ENCODE results near the gene DPP4. TPM values are rescaled to one million over a fixed set of nuclear protein-coding genes. Genes with fewer than 3 reads are reported as not detected.

The DPP4 gene
- total and polyA plus RNA-seq, 2 donors (not counting 3 experiments of a cell fraction or from before 2014, with no cell fraction given) = 0.84 to 6.2 TPM

- BruUV-seq (replicated peaks) = no TSS peak
- Histone ChIP-seq H3K9me1 (replicated peaks; ENCODE audit: control insufficient read depth, extremely low read depth, insufficient read depth, low read length) (no peaks in the 10 kb centered on the region), H3K9ac (replicated peaks; ENCODE audit: extremely low read depth, insufficient read depth, low read length) (no peak overlapping the region), H3K27ac (ENCODE audit: insufficient read depth, low read depth, low read length) (no peak overlapping the region), H3K36me3 (ENCODE audit: control insufficient read depth in 2 of 2, extremely low read depth in 1 of 2, insufficient read depth in 2 of 2, low read length in 2 of 2) (no peaks in the 10 kb centered on the region), H3K79me2 (ENCODE audit: control insufficient read depth, insufficient read depth, low read length) (no peaks in the 10 kb centered on the region), H3K4me1 (ENCODE audit: control insufficient read depth, extremely low read depth, insufficient read depth, low read length) (peaks cover 26% of the 10 kb centered on the region), H2AFZ (ENCODE audit: low read depth, low read length) (no peak overlapping the region), H3K4me2 (ENCODE audit: insufficient read depth, low read length) (no peak overlapping the region), H3K9me3 (replicated peaks; ENCODE audit: control insufficient read depth, insufficient read depth, low read length) (peaks cover 6% of the 10 kb centered on the region), H3K4me3 (replicated peaks in 1 of 3; ENCODE audit: insufficient read depth in 1 of 3, low read depth in 1 of 3, low read length in 3 of 3) (no peak overlapping the region), H4K20me1 (replicated peaks; ENCODE audit: control insufficient read depth, extremely low read depth, insufficient read depth, low read length) (no peaks in the 10 kb centered on the region), H3K27me3 (ENCODE audit: control insufficient read depth in 2 of 2, insufficient read depth in 2 of 2, low read length in 2 of 2) (no peaks in the 10 kb centered on the region)
- no peak for DNase-seq (ENCODE audit: low read depth, low spot score)
- intact Hi-C loops (cut with micrococcal nuclease) = loop anchor here (2.0 kb wide), 3 partner anchors 78 to 200 kb away; no protein-coding TSS in a partner anchor
- FAIRE-seq = no peak
- dilution Hi-C loops (cut with MboI; ENCODE audit: extremely low pct_ligation_motif_present, low sequenced_read_pairs) = no loop called here
- ChIA-PET POLR2A (no interaction called here), CTCF (interaction anchor here (2.9 kb wide), 1 partner anchor 107 kb away, joined by 7 read pairs; no protein-coding TSS in a partner anchor)
- no peak for TF ChIP-seq POLR2AphosphoS5 (IDR thresholded peaks at IDR 0.05; ENCODE audit: insufficient read depth, low read depth, low read length)
- TF ChIP-seq GATA2 (IDR thresholded peaks at IDR 0.05; ENCODE audit: insufficient read depth, insufficient read length, low read depth, low read length) = no peak
- TF ChIP-seq MYC (IDR thresholded peaks at IDR 0.05; ENCODE audit: low read depth, low read length) = no peak
- TF ChIP-seq MAX (IDR thresholded peaks at IDR 0.05; ENCODE audit: insufficient read depth, insufficient read length) = no peak
Observed at GRCh38 chr2:162115076-162115475, 41.1 kb upstream of the DPP4 start.

GRCh38 chr2:162114271-162114670 lies 40.3 kb upstream of the DPP4 start:
- H3K36me3 ChIP-seq (ENCODE audit: control insufficient read depth in 2 of 2, extremely low read depth in 1 of 2, insufficient read depth in 2 of 2, low read length in 2 of 2) = no peaks in the 10 kb centered on the region
- peaks cover 6% of the 10 kb centered on the region for H3K9me3 ChIP-seq (replicated peaks; ENCODE audit: control insufficient read depth, insufficient read depth, low read length)
- H3K9ac ChIP-seq (replicated peaks; ENCODE audit: extremely low read depth, insufficient read depth, low read length) = peak overlapping the region; percentile 28
- TF ChIP-seq FOS (IDR thresholded peaks at IDR 0.05; ENCODE audit: borderline replicate concordance, insufficient read depth, low read length) (peak; percentile 34), GATA2 (IDR thresholded peaks at IDR 0.05; ENCODE audit: insufficient read depth, insufficient read length, low read depth, low read length) (no peak), EZH2 (IDR thresholded peaks at IDR 0.05; ENCODE audit: borderline replicate concordance, low read depth, low read length, severe bottlenecking) (no peak), CTCF (IDR thresholded peaks at IDR 0.05; ENCODE audit: extremely low read depth in 1 of 2, insufficient read depth in 1 of 2, low read depth in 1 of 2, low read length in 2 of 2) (no peak), MYC (IDR thresholded peaks at IDR 0.05; ENCODE audit: low read depth, low read length) (no peak), MAX (IDR thresholded peaks at IDR 0.05; ENCODE audit: insufficient read depth, insufficient read length) (no peak), POLR2AphosphoS5 (IDR thresholded peaks at IDR 0.05; ENCODE audit: insufficient read depth, low read depth, low read length) (no peak), JUN (IDR thresholded peaks at IDR 0.05; ENCODE audit: borderline replicate concordance, insufficient read depth, insufficient read length, low read depth) (peak; percentile 35), POLR2A (IDR thresholded peaks at IDR 0.05; ENCODE audit: low read depth, low read length) (no peak)
- dilution Hi-C loops (cut with MboI; ENCODE audit: extremely low pct_ligation_motif_present, low sequenced_read_pairs) (no loop called here), intact Hi-C loops (cut with micrococcal nuclease) (loop anchor here (1.0 to 2.0 kb wide), 5 partner anchors 22 to 199 kb away; partner anchors contain the start of gene DPP4)
- peak overlapping the region; percentile 79 for H3K27ac ChIP-seq (ENCODE audit: insufficient read depth, low read depth, low read length)
- CTCF ChIA-PET = interaction anchor here (1.5 to 2.9 kb wide), 2 partner anchors 17 to 107 kb away, joined by 3 to 7 read pairs; no protein-coding TSS in a partner anchor
- peak overlapping the region; percentile 86 for H3K4me2 ChIP-seq (ENCODE audit: insufficient read depth, low read length)
- H3K27me3 ChIP-seq (ENCODE audit: control insufficient read depth in 2 of 2, insufficient read depth in 2 of 2, low read length in 2 of 2) = no peaks in the 10 kb centered on the region
- H4K20me1 ChIP-seq (replicated peaks; ENCODE audit: control insufficient read depth, extremely low read depth, insufficient read depth, low read length) = no peaks in the 10 kb centered on the region
- FAIRE-seq (peak; percentile 93), DNase-seq (ENCODE audit: low read depth, low spot score) (peak; percentile 94)
- H2AFZ ChIP-seq (ENCODE audit: low read depth, low read length) = no peak overlapping the region
- H3K4me1 ChIP-seq (ENCODE audit: control insufficient read depth, extremely low read depth, insufficient read depth, low read length) = peaks cover 26% of the 10 kb centered on the region
- no peaks in the 10 kb centered on the region for H3K79me2 ChIP-seq (ENCODE audit: control insufficient read depth, insufficient read depth, low read length)
- POLR2A ChIA-PET = no interaction called here
- H3K9me1 ChIP-seq (replicated peaks; ENCODE audit: control insufficient read depth, extremely low read depth, insufficient read depth, low read length) = no peaks in the 10 kb centered on the region
- H3K4me3 ChIP-seq (replicated peaks in 1 of 3; ENCODE audit: insufficient read depth in 1 of 3, low read depth in 1 of 3, low read length in 3 of 3) = no peak overlapping the region
- BruUV-seq (replicated peaks) = no TSS peak
